A673 (cell line): ENCODE data around the gene RRAS.

ENCODE experiments used
- EZH2 ChIP-seq: fragments of 200-600 bp; sonication (generic); IDR thresholded peaks from 2 replicates; pipeline ENCODE4 v1.6.1; 2017; ENCODE audit warnings: borderline replicate concordance, low read depth, mild to moderate bottlenecking, mixed read lengths, antibody characterized with exemption, low read length; ENCODE audit not compliant: poor library complexity, severe bottlenecking
- TF ChIP-seq, protein P1 (sequence below): fragments of 300-800, 200-600 bp; sonication (generic); conservative IDR thresholded peaks from 2 replicates; pipeline ENCODE4 v1.5.1; 2017; ENCODE audit warnings: low read depth, mild to moderate bottlenecking, antibody characterized with exemption, low read length, moderate library complexity, mixed read lengths

DNA sequence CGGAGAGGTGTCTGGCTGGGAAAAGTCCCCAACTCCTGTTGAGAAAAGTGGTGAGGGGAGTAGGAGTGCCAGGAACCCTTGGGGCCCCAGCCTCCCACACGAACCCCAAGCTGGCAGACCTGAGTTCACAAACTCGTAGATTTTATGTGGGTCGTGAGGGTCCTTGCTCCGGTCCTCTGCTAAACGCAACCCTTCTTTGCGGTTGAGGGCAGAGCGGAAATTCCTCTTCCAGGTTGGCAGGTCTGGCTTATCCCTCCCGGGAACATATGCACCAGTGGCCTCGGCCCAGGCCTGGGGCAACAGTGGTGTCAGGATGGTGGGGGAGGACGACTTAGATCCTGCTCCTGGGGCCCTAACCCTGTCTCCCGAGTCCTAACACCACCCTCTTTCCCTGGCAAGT, 23.3 kb upstream of the RRAS start:
- no peak for TF ChIP-seq EZH2
- TF ChIP-seq, protein P1, sequence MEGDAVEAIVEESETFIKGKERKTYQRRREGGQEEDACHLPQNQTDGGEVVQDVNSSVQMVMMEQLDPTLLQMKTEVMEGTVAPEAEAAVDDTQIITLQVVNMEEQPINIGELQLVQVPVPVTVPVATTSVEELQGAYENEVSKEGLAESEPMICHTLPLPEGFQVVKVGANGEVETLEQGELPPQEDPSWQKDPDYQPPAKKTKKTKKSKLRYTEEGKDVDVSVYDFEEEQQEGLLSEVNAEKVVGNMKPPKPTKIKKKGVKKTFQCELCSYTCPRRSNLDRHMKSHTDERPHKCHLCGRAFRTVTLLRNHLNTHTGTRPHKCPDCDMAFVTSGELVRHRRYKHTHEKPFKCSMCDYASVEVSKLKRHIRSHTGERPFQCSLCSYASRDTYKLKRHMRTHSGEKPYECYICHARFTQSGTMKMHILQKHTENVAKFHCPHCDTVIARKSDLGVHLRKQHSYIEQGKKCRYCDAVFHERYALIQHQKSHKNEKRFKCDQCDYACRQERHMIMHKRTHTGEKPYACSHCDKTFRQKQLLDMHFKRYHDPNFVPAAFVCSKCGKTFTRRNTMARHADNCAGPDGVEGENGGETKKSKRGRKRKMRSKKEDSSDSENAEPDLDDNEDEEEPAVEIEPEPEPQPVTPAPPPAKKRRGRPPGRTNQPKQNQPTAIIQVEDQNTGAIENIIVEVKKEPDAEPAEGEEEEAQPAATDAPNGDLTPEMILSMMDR = no peak
